ENCODE measurements around the gene RABAC1. TPM values are rescaled to one million over a fixed set of nuclear protein-coding genes. Genes with fewer than 3 reads are reported as not detected.

RABAC1 gene
- total RNA-seq, 4 donors from 2014 or later: 138 to 359 (median 241) TPM

- Histone ChIP-seq H3K4me1 (no peaks in the 10 kb centered on the region), H3K4me3 (replicated peaks in 1 of 3) (no peak overlapping the region), H3K36me3 (peaks cover 46 to 47% of the 10 kb centered on the region in 2 donors), H3K27me3 (peaks cover 3% of the 10 kb centered on the region), H3K27ac (no peak overlapping the region), H3K9me3 (no peaks in the 10 kb centered on the region)
- 88 to 90% methylated on average over 21 of the region's 21 CpGs for WGBS, 2 donors
- intact Hi-C loops (cut with DNase I): no loop called here
- no peak for DNase-seq
- TF ChIP-seq POLR2A (IDR thresholded peaks at IDR 0.05) (no peak), CTCF (IDR thresholded peaks at IDR 0.05) (no peak)
Observed at GRCh38 chr19:41906916-41907680, 52.0 kb downstream of the RABAC1 start.

Other genes with a start within 250 kb of the RABAC1 start
- gene CEACAM6, start 203.8 kb downstream of the RABAC1 start, total RNA-seq: under 1 TPM in 2 of 4 donors, not detected in 2; 0.11 to 0.13 TPM
- not detected for gene CEACAM3, start 162.7 kb downstream of the RABAC1 start, total RNA-seq
- gene LYPD4, start 114.6 kb downstream of the RABAC1 start, total RNA-seq: not detected
- under 1 TPM in 1 of 4 donors, not detected in 3; 0.13 TPM for gene DMRTC2, start 114.3 kb downstream of the RABAC1 start, total RNA-seq
- gene RPS19, start 99.1 kb downstream of the RABAC1 start, total RNA-seq: 1,000 to 10,000 TPM in 1 of 4 donors, 100 to 1,000 TPM in 3; 351 to 1,305 (median 623) TPM
- gene CD79A, start 82.0 kb downstream of the RABAC1 start, total RNA-seq: 1 to 10 TPM in 1 of 4 donors, under 1 TPM in 1, not detected in 2; 0.22 to 1.5 TPM
- 10 to 100 TPM; 34.5 to 52.6 (median 42.9) TPM for gene ARHGEF1, start 76.1 kb downstream of the RABAC1 start, total RNA-seq
- gene ERFL, start 30.9 kb downstream of the RABAC1 start, total RNA-seq: under 1 TPM in 1 of 4 donors, not detected in 3; 0.24 TPM
- under 1 TPM in 1 of 4 donors, not detected in 3; 0.13 TPM for gene ATP1A3, start 34.9 kb upstream of the RABAC1 start, total RNA-seq
- gene GRIK5, start 110.9 kb upstream of the RABAC1 start, total RNA-seq: 10 to 100 TPM; 12.0 to 24.2 (median 20.1) TPM
- 10 to 100 TPM; 16.0 to 22.8 (median 21.1) TPM for gene ZNF574, start 116.8 kb upstream of the RABAC1 start, total RNA-seq
- under 1 TPM; 0.11 to 0.49 (median 0.15) TPM for gene POU2F2, start 173.1 kb upstream of the RABAC1 start, total RNA-seq